GM18907 (cell line): ENCODE results near the gene ZNF444.
A peak's percentile ranks its signal among the peaks of the same experiment; 100 is the strongest.

Experiments
- ATAC-seq: cut with Tn5 transposase; IDR thresholded peaks from one replicate; pipeline ENCODE4 v1.9.1; 2021; ENCODE audit warnings: mild to moderate bottlenecking, moderate library complexity; ENCODE audit not compliant: unreplicated experiment

The ZNF444 gene

GRCh38 chr19:56106993-56107392 is 34.1 kb upstream of the ZNF444 start:
- ATAC-seq = no peak

DNA sequence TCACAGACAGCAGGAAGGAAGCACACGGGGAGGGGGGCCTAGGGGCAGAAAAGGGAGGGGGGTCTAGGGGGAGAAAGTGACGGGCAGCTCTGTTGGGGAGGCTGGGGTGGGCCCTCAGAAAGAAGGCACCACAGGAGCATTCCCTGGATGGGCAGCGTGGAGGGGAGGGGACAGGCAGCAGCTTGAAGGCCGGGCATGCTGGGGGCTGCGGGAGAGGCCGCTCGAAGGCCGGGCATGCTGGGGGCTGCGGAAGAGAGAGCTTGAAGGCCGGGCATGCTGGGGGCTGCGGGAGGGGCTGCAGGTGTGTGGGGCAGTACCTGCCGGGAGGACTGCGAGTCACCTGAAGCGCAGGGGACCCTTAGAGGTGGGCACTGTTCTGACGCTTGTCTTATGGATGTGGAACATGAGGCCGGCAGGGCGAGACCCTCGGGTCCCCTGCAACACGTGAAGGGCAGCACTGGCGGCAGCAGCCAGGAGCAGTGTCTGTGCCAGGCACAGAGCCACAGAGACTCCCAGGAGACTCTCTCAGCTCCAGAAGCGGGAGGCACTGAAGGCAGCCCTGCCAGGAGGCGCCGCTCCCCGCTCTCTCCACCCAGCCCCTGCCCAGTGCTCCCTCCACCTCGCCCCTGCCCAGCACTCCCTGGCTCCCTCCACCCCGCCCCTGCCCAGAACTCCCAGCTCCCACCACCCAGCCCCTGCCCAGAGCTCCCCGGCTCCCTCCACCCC is 33.3 kb upstream of the ZNF444 start:
- no peak for ATAC-seq

DNA sequence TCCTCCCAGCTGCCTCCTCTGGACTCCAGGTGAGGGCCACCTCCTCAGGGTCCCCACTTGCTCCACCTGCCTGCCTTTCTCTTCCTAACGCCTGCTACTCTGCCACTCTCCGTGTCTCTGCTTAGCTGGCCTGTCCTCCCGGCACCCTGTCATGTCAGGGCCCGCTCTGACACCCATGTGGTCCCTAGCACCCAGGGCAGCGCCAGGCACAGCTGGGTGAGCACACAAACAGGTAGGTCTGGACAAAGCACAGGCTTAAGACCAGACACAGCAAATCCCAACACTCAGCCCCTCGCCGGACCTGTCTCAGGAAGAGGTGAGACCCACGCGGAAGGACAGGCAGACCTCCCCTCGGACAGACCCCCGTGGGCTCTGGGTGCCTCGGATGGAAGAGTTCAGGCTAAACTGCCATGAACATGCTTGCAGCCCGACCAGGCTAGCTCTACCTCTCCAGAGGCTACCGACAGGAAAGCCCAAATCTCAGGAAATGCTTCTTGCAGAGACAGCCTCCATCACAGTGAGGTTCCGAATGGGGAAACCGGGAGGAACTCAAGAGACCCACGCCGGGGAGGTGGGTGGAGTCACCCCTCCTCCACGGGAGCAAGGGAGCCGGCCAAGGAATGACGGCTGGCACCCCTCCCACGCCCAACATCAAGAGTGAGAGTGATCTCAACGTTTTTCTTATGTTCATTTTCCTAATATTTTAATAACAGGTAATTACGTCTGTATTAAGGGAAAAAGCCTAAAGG is 32.5 kb upstream of the ZNF444 start:
- ATAC-seq = no peak

DNA sequence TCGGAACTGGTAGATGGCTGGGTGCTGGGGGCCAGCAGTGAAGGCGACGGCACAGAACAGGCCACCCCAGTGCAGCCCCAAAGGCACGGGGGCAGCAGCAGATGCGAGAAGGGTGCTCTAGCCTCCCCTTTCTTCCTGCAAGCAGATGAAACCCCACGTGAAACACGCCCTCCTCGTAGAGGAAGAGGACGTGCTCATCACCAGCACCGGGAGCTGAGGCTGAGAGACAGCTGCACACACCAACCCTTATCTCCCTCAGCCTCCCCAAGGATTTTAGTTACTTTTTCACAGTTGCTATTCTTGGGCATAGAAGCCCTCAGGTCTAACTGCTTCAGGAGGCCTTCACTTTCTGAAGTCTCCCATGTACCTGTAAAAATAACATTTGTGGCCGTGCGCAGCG is 31.9 kb upstream of the ZNF444 start:
- ATAC-seq = no peak

GRCh38 chr19:56110515-56111448 is 30.3 kb upstream of the ZNF444 start:
- ATAC-seq = no peak

- ATAC-seq = peak; percentile 81
These were observed 29.3 kb upstream of the ZNF444 start for GRCh38 chr19:56111601-56112312.

GRCh38 chr19:56112313-56112709 is 28.8 kb upstream of the ZNF444 start:
- no peak for ATAC-seq

- no peak for ATAC-seq
These were observed 27.9 kb upstream of the ZNF444 start for GRCh38 chr19:56113074-56113632.

DNA sequence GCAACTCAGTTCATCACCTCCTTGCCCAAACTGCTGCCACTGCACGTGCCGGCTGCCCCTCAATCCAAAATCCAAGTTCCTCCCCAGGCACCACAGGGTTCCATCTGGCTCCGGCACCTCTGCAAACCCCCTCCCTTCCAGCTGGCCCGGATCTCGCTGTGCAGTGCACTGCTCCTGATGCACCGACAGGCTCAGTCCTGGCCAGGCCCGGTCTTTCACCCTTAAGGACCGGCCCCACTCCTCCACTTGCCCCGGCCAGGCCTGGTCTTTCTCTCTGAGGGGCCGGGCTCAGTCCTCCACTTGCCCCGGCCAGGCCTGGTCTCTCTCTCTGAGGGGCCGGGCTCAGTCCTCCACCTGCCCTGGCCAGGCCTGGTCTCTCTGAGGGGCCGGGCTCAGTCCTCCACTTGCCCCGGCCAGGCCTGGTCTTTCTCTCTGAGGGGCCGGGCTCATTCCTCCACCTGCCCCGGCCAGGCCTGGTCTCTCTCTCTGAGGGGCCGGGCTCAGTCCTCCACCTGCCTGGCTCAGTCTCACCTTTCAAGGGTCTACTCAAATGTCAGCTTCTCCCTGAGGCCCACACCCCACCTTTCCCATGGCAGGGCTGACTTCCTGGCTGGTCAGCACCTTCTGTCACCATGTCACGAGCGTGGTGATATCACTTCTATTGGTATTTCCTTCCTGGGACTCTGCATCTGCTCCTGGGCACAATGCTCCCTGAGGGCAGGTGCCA is 26.9 kb upstream of the ZNF444 start:
- no peak for ATAC-seq

- ATAC-seq = no peak
These were observed 26.3 kb upstream of the ZNF444 start for GRCh38 chr19:56114778-56115110.

GRCh38 chr19:56115490-56115889 is 25.6 kb upstream of the ZNF444 start:
- ATAC-seq = no peak

GRCh38 chr19:56116606-56117005 is 24.5 kb upstream of the ZNF444 start:
- ATAC-seq = no peak

GRCh38 chr19:56117376-56117884 is 23.7 kb upstream of the ZNF444 start:
- ATAC-seq = no peak

- ATAC-seq = no peak
These were observed 23.2 kb upstream of the ZNF444 start for GRCh38 chr19:56117889-56118288.

DNA sequence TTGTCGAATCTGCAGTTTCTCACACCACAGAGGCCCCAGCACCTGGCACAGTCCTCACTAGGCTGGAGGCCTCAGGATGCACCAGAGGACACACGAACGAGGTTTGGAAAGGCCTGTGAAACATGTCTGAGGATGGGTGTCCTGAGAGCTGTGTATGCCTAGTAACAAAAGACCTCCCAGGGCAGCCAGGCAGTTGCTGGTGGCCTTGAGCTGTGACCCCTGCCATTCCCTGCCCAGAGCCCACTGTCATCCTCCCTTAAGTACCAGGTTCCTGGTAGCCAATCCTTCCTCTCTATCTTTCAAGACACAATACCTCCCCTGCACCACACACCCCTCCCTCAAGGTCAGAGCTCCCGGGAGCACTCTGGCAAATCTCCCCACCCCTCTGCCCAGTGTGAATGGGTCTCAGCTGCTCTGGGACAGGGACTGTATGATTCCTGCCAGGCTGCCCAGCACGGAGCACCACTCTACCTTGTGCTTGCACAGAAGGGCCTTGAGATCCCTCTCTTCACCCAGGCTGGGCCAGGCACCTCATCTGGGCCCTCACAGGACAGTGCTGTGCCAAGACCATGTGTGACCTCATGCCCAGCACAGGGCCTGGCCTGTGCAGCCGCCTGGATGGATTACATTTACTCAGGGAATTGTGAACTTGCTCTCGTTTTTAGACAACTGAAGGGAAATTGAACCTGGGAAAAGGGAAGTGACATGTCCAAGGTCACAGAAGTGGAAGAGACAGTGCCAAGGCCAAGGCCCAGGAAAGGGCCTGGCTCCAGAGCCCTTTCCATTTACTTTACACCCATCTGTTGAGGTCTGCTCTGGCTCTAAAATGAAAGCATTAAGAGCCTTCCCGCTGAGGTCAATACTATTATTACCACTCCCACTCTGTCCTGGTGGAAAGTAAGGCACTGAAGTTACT is 22.2 kb upstream of the ZNF444 start:
- no peak for ATAC-seq

GRCh38 chr19:56119582-56119978 is 21.5 kb upstream of the ZNF444 start:
- ATAC-seq = no peak

DNA sequence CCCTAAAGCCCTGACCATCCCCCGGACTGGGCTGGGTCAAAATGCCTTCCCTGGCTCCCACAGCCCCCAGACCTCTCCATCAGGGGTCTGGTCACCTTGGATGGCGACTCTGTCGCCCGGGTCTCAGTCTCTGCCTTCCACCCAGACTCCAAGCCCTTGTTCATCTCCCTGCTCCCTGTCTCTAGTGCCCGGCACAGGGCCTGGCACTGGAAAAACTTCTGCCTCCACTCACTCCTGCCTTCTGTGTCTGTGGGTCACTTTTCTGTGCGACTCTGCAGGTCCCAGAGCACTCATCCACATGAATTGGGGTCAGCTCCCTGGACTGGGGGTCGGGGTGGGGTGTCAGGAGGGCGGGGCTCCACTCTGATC is 21.1 kb upstream of the ZNF444 start:
- ATAC-seq = no peak

DNA sequence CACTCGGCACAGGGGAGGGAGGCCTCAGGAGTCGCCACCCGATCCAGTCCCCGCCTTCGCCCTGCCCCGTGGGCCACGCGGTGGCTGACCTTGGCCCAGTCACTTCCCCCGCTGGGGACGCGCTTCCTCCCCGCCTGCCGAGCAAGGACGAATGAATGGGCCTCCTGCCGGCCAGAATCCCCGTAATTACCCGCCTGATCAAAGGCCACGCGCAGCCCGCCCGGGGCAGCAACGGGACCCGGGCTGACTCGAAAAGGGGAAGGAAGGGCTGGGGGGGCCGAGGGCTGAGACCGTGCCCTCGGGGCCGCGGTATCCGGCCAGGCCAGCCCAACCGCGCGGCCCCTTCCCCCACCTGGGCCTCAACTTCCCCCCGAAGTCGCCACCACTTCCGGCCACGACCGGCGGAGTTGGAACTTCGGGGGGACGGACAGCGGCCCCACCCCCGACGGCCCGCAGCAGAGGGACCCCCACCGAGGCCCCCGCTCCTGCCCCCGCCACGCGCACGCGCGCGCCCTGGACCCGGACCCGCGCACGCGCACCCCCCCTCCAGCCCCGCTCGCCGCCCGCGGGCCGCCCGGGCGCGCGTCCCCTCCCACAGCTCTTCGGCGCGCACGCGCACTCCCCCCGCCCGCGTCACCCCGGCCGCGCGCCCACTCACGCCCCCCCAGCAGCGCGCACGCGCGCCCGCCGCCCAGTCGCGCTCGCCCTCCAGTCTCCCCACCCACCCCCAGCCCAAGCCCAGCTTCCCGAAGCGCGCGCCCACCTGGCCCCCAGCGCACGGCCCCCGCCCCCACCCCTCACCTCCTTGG is 20.5 kb upstream of the ZNF444 start:
- ATAC-seq = peak; percentile 34
